Tibial artery (tissue), 4 donors: ENCODE results near the gene EIF3B.
"Not testable (repeated sequence)": the region's sequence is repeated elsewhere in the genome, so short reads cannot be mapped to it uniquely, and the experiment has no call there.

Experiments used
- DNase-seq, 2 donors: peaks; one replicate each; pipeline ENCODE4 v3.0.0-alpha.2; 2019
- H3K27ac ChIP-seq, 2 donors: fragments of 200-600 bp; sonication (generic) in 1 of 2; 1 replicate in 1 of 2; 2 replicates in 1 of 2; pipeline ENCODE4 v1.5.1; 2018 to 2019; ENCODE audit warnings: mild to moderate bottlenecking in 1 of 2
- H3K27me3 ChIP-seq, 2 donors: fragments of 200-600 bp; sonication (generic) in 1 of 2; one replicate each; pipeline versions ENCODE4 v1.5.1 to v1.6.0; 2016 to 2019
- H3K36me3 ChIP-seq, 3 donors: fragments of 200-600 bp; sonication (generic) in 2 of 3; one replicate each; pipeline ENCODE4 v1.5.1; 2016 to 2019; ENCODE audit warnings: mild to moderate bottlenecking in 2 of 3
- H3K4me1 ChIP-seq, 4 donors: fragments of 200-600 bp; sonication (generic) in 2 of 4; 1 replicate in 3 of 4; 2 replicates in 1 of 4; pipeline ENCODE4 v1.5.1; 2016 to 2019
- H3K4me3 ChIP-seq, 2 donors: fragments of 200-600 bp; sonication (generic) in 1 of 2; 1 replicate in 1 of 2; 2 replicates in 1 of 2; pipeline ENCODE4 v1.5.1; 2018 to 2019; ENCODE audit warnings: mild to moderate bottlenecking in 2 of 2
- H3K9me3 ChIP-seq, 3 donors: fragments of 200-600 bp; sonication (generic) in 1 of 3; one replicate each; pipeline ENCODE4 v1.5.1; 2016 to 2019
- CTCF ChIP-seq, 2 experiments: fragments of 200-600 bp in 1 of 2; fragments of 450-650 bp in 1 of 2; IDR thresholded peaks; one replicate each; pipeline ENCODE4 v1.5.1; 2017 to 2019; ENCODE audit warnings: antibody characterized with exemption in 2 of 2, mild to moderate bottlenecking in 1 of 2, moderate library complexity in 1 of 2
- intact Hi-C: fragments of 100-400 bp; cut with DNase I; formaldehyde crosslinking; loops from one replicate; pipeline ENCODE4 v1.15.0; 2023; ENCODE audit warnings: low total_unique reads

Gene EIF3B

GRCh38 chr7:2312267-2312929 is 42.2 kb upstream of the EIF3B start:
- H3K27me3 ChIP-seq: no peaks in the 10 kb centered on the region
- H3K4me1 ChIP-seq: peaks cover 0 to 10% (median 6%) of the 10 kb centered on the region in 4 donors
- H3K9me3 ChIP-seq: no peaks in the 10 kb centered on the region
- no peak overlapping the region for H3K4me3 ChIP-seq
- no peaks in the 10 kb centered on the region for H3K36me3 ChIP-seq
- no peak overlapping the region for H3K27ac ChIP-seq
- no peak for TF ChIP-seq CTCF (IDR thresholded peaks at IDR 0.05)
- no peak for DNase-seq
- intact Hi-C loops: loop anchor here (5.0 to 10.0 kb wide), 3 partner anchors 40 to 810 kb away; partner anchors contain the start of genes EIF3B, INTS1 and MAD1L1

GRCh38 chr7:2313450-2314208 is 41.0 kb upstream of the EIF3B start:
- Histone ChIP-seq H3K4me3 (peak overlapping the region; percentile 95), H3K4me1 (peaks cover 0 to 10% (median 6%) of the 10 kb centered on the region in 4 donors), H3K27me3 (no peaks in the 10 kb centered on the region), H3K36me3 (no peaks in the 10 kb centered on the region), H3K9me3 (no peaks in the 10 kb centered on the region), H3K27ac (peak overlapping the region; percentile 76 to 77)
- peak; percentile 30 to 74 for DNase-seq
- no peak for TF ChIP-seq CTCF (IDR thresholded peaks at IDR 0.05)
- intact Hi-C loops: loop anchor here (5.0 to 10.0 kb wide), 3 partner anchors 39 to 811 kb away; partner anchors contain the start of genes EIF3B, INTS1 and MAD1L1

GRCh38 chr7:2314209-2314955 is 40.2 kb upstream of the EIF3B start, which contains the start of gene SNX8:
Gene SNX8 (minus strand): TSS chr7:2314441. CDS start chr7:2314421, 20 bp downstream.
- Histone ChIP-seq H3K27ac (peak within 1 kb of the TSS; percentile 76 to 77), H3K9me3 (no peaks in the 10 kb centered on the region), H3K36me3 (no peaks in the 10 kb centered on the region), H3K4me3 (peak within 1 kb of the TSS; percentile 95), H3K4me1 (peaks cover 0 to 10% (median 6%) of the 10 kb centered on the region in 4 donors), H3K27me3 (no peaks in the 10 kb centered on the region)
- no peak for TF ChIP-seq CTCF (IDR thresholded peaks at IDR 0.05)
- DNase-seq: peak; percentile 77 to 90
- intact Hi-C loops: loop anchor here (5.0 to 10.0 kb wide), 3 partner anchors 38 to 812 kb away; partner anchors contain the start of genes EIF3B, INTS1 and MAD1L1

GRCh38 chr7:2314956-2315530 is 39.6 kb upstream of the EIF3B start:
- not testable (repeated sequence) for DNase-seq, H3K27me3 ChIP-seq, H3K36me3 ChIP-seq, H3K4me1 ChIP-seq, H3K9me3 ChIP-seq, H3K27ac ChIP-seq
- H3K4me3 ChIP-seq: peak overlapping the region; percentile 95
- intact Hi-C loops: loop anchor here (5.0 to 10.0 kb wide), 3 partner anchors 37 to 813 kb away; partner anchors contain the start of genes EIF3B, INTS1 and MAD1L1

- TF ChIP-seq CTCF (IDR thresholded peaks at IDR 0.05): no peak
- Histone ChIP-seq H3K9me3 (no peaks in the 10 kb centered on the region), H3K36me3 (no peaks in the 10 kb centered on the region), H3K27me3 (no peaks in the 10 kb centered on the region), H3K27ac (no peak overlapping the region), H3K4me1 (peaks cover 0 to 10% (median 6%) of the 10 kb centered on the region in 4 donors), H3K4me3 (no peak overlapping the region)
- intact Hi-C loops: loop anchor here (10.0 kb wide), 1 partner anchor 81 kb away; the partner anchor contains the start of gene MAD1L1
- no peak for DNase-seq
Observed at GRCh38 chr7:2315787-2316186, 38.8 kb upstream of the EIF3B start.
